ENCODE results near the gene KEAP1.

The KEAP1 gene

GRCh38 chr19:10449037-10449436, 54.1 kb downstream of the KEAP1 start:
- no peak for DNase-seq (ENCODE audit: low read depth)

GRCh38 chr19:10442698-10443097, 60.5 kb downstream of the KEAP1 start:
- no peak for DNase-seq (ENCODE audit: low read depth)

DNA sequence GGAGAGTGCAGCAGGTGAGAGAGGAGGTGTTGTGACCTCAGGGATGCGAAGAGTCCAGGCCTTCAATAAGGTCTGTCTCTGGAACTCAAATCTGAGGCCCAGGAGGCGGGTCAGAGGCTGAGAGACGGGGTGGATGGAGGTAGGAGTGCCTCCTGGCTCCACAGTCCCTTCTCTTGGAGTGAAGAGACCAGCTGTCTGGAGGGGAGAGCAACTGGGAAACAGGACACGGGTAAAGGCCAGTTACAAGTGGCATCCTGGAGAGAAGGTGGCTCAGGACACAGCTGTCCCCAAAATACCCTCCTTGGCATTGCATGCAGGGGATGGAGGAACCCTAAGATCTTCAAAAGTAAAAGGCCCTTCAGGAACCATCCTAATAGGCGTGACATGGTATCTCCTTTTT, 63.6 kb downstream of the KEAP1 start:
- no peak for DNase-seq (ENCODE audit: low read depth)

All from GM04503 (cell line).